Activated CD4-positive, alpha-beta T cell treated with anti-CD3 and anti-CD28 coated beads for 4 hours (primary cell): ENCODE results near the gene GTF3C4.

Source experiments
- DNase-seq, 2 donors: peaks; one replicate each; pipeline ENCODE4 v3.0.0-alpha.2; 2020

The GTF3C4 gene

GRCh38 chr9:132648283-132648682 is 22.0 kb upstream of the GTF3C4 start:
- DNase-seq, result no peak

- no peak for DNase-seq
Observed at GRCh38 chr9:132648685-132649084, 21.6 kb upstream of the GTF3C4 start.

- DNase-seq, result no peak
Observed at GRCh38 chr9:132651259-132651658, 19.0 kb upstream of the GTF3C4 start.

- DNase-seq, result no peak
Observed at GRCh38 chr9:132656299-132656698, 14.0 kb upstream of the GTF3C4 start.

- no peak for DNase-seq
Observed at GRCh38 chr9:132662152-132662945, 7.9 kb upstream of the GTF3C4 start.

- no peak for DNase-seq
Observed at GRCh38 chr9:132663117-132663516, 7.1 kb upstream of the GTF3C4 start.

- DNase-seq, result no peak
Observed at GRCh38 chr9:132663851-132664250, 6.4 kb upstream of the GTF3C4 start.

- DNase-seq, result no peak
Observed at GRCh38 chr9:132669319-132669697, 956 bp upstream of the GTF3C4 start.

- peak; percentile 86 to 89 for DNase-seq
Observed at GRCh38 chr9:132669698-132670456, 387 bp upstream of the GTF3C4 start, which contains the start of gene DDX31. TSS of gene DDX31 (minus strand) at chr9:132669983. CDS start at chr9:132669934, 49 bp downstream.

- no peak for DNase-seq
Observed at GRCh38 chr9:132671620-132672412, 1.6 kb downstream of the GTF3C4 start.

GRCh38 chr9:132672413-132672690 is 2.1 kb downstream of the GTF3C4 start:
- no peak for DNase-seq

- DNase-seq, result no peak
Observed at GRCh38 chr9:132673355-132673754, 3.1 kb downstream of the GTF3C4 start.

GRCh38 chr9:132674485-132674884 is 4.2 kb downstream of the GTF3C4 start:
- no peak for DNase-seq

- no peak for DNase-seq
Observed at GRCh38 chr9:132677976-132678375, 7.7 kb downstream of the GTF3C4 start.

- DNase-seq, result no peak
Observed at GRCh38 chr9:132679946-132680625, 9.8 kb downstream of the GTF3C4 start.

- DNase-seq, result no peak
Observed at GRCh38 chr9:132681561-132681960, 11.3 kb downstream of the GTF3C4 start.

GRCh38 chr9:132683873-132684272 is 13.6 kb downstream of the GTF3C4 start:
- no peak for DNase-seq

GRCh38 chr9:132690696-132691095 is 20.4 kb downstream of the GTF3C4 start:
- DNase-seq, result no peak

GRCh38 chr9:132694144-132694543 is 23.9 kb downstream of the GTF3C4 start:
- DNase-seq, result peak in 1 of 2 donors; percentile 30

- no peak for DNase-seq
Observed at GRCh38 chr9:132697230-132697629, 27.0 kb downstream of the GTF3C4 start.

- DNase-seq, result no peak
Observed at GRCh38 chr9:132698989-132699388, 28.7 kb downstream of the GTF3C4 start.

- no peak for DNase-seq
Observed at GRCh38 chr9:132699956-132700355, 29.7 kb downstream of the GTF3C4 start.

GRCh38 chr9:132702254-132702653 is 32.0 kb downstream of the GTF3C4 start:
- DNase-seq, result no peak
